ENCODE results near the gene SH3GLB1.

- TF ChIP-seq POLR2A (IDR thresholded peaks at IDR 0.05) (no peak), CTCF (IDR thresholded peaks at IDR 0.05) (no peak)
Measured at GRCh38 chr1:86750530-86750929, 46.2 kb downstream of the SH3GLB1 start.

Measured in body of pancreas (tissue), 4 donors.